Heart left ventricle (tissue), 13 donors: ENCODE data around the gene E2F7.

Experiments
- POLR2A ChIP-seq, 2 donors: fragments of 450-650 bp; IDR thresholded peaks; one replicate each; pipeline ENCODE4 v1.6.1; 2017; ENCODE audit warnings: antibody characterized with exemption in 2 of 2, mild to moderate bottlenecking in 2 of 2, moderate library complexity in 2 of 2
- TF ChIP-seq, protein P1 (sequence below), 12 donors: fragments of 200-600 bp; sonication (generic) in 4 of 12; IDR thresholded peaks; one replicate each; pipeline versions ENCODE4 v1.5.0 to v1.8.0; 2018 to 2022; ENCODE audit warnings: antibody characterized with exemption in 12 of 12, mild to moderate bottlenecking in 5 of 12
- donor health status: ischemic (EF 13 %, LVEDD 7.1; RV severe dilation, severe dysfunction).
- donor health status: DM: no; HTN: yes; CAD: no.
- donor health status: DM: no; HTN: no; CAD: no.
- donor health status: ischemic (EF 25% LVEDD 6.9; RV normal size, moderate dysfunction).
- donor health status: ischemic (EF 25% LVEDD 5.7; RV mildly dilated, moderate dysfunction).
- donor health status: ischemic (EF 35%, LVEDD 5.7; RV mildly dilated, moderate dysfunction).
- donor health status: nonischemic (EF 11% LVEDD 7.7; RV severe dilation, severe dysfunction).
- donor health status: DM: yes; HTN: yes; CAD: no.
- donor health status: PGD.
- donor health status: ischemic (EF 29% LVEDD 5.4; RV normal size, mild dysfunction).
- donor health status: nonischemic (EF 23%, LVEDD 6.1; RV moderate dilation, normal function).

DNA sequence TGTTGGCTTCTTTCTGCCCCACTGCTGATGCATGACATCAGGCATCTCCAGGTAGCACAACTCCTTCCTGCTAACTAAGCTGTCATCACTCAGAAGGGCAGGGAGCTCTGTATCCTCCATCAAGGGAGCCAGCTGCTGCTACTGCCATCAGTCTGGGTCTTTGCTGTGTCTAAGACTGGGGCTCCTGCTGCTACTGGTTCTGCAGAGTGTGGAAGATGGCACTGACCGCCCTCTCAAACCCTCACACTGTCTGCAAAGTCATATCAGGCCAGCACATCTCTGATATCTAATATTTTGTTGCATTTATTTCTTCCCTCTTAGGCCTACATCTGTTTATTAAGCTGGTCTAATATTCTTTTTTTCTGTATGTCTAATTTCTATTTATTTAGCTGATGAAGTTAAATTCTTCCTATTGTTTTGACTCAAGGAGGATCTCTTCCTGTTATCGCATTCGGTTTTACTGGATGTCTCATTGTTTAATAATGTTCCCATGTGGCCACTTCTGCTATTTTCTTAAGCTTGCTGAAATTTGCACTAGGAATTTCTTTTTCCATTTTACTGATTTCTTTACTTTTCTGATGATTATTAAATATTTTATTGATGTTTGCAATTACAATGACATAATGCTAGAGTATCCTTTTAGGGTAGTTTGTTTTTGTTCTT is 7.6 kb upstream of the E2F7 start:
- TF ChIP-seq, protein P1, sequence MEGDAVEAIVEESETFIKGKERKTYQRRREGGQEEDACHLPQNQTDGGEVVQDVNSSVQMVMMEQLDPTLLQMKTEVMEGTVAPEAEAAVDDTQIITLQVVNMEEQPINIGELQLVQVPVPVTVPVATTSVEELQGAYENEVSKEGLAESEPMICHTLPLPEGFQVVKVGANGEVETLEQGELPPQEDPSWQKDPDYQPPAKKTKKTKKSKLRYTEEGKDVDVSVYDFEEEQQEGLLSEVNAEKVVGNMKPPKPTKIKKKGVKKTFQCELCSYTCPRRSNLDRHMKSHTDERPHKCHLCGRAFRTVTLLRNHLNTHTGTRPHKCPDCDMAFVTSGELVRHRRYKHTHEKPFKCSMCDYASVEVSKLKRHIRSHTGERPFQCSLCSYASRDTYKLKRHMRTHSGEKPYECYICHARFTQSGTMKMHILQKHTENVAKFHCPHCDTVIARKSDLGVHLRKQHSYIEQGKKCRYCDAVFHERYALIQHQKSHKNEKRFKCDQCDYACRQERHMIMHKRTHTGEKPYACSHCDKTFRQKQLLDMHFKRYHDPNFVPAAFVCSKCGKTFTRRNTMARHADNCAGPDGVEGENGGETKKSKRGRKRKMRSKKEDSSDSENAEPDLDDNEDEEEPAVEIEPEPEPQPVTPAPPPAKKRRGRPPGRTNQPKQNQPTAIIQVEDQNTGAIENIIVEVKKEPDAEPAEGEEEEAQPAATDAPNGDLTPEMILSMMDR (IDR thresholded peaks at IDR 0.05) = no peak
- TF ChIP-seq POLR2A (IDR thresholded peaks at IDR 0.05) = no peak
